ENCODE data around the gene PRG2.

PRG2 gene

GRCh38 chr11:57396744-57397143, 6.3 kb upstream of the PRG2 start:
- Histone ChIP-seq H3K4me1 (ENCODE audit: control insufficient read depth, insufficient read depth, low read length, unreplicated experiment) (no peaks in the 10 kb centered on the region), H3K27ac (ENCODE audit: low read depth, low read length) (no peak overlapping the region), H3K79me2 (ENCODE audit: control insufficient read depth, insufficient read depth, low read length, unreplicated experiment) (no peaks in the 10 kb centered on the region), H3K4me3 (ENCODE audit: low read depth, low read length) (no peak overlapping the region), H2AFZ (ENCODE audit: low read length, unreplicated experiment) (no peak overlapping the region), H3K36me3 (ENCODE audit: insufficient read depth, low read length) (no peaks in the 10 kb centered on the region), H3K27me3 (ENCODE audit: insufficient read depth, low read length) (peaks cover 55% of the 10 kb centered on the region)

- no peak overlapping the region for H3K4me3 ChIP-seq (ENCODE audit: low read depth, low read length)
- no peak overlapping the region for H3K27ac ChIP-seq (ENCODE audit: low read depth, low read length)
- no peaks in the 10 kb centered on the region for H3K36me3 ChIP-seq (ENCODE audit: insufficient read depth, low read length)
- no peaks in the 10 kb centered on the region for H3K79me2 ChIP-seq (ENCODE audit: control insufficient read depth, insufficient read depth, low read length, unreplicated experiment)
- H2AFZ ChIP-seq (ENCODE audit: low read length, unreplicated experiment): no peak overlapping the region
- H3K4me1 ChIP-seq (ENCODE audit: control insufficient read depth, insufficient read depth, low read length, unreplicated experiment): no peaks in the 10 kb centered on the region
- H3K27me3 ChIP-seq (ENCODE audit: insufficient read depth, low read length): peaks cover 55% of the 10 kb centered on the region
Measured at GRCh38 chr11:57395905-57396623, 5.6 kb upstream of the PRG2 start.

- Histone ChIP-seq H3K27ac (ENCODE audit: low read depth, low read length) (no peak overlapping the region), H3K4me3 (ENCODE audit: low read depth, low read length) (no peak overlapping the region), H3K79me2 (ENCODE audit: control insufficient read depth, insufficient read depth, low read length, unreplicated experiment) (no peaks in the 10 kb centered on the region), H2AFZ (ENCODE audit: low read length, unreplicated experiment) (no peak overlapping the region), H3K4me1 (ENCODE audit: control insufficient read depth, insufficient read depth, low read length, unreplicated experiment) (no peaks in the 10 kb centered on the region), H3K27me3 (ENCODE audit: insufficient read depth, low read length) (peaks cover 66% of the 10 kb centered on the region), H3K36me3 (ENCODE audit: insufficient read depth, low read length) (no peaks in the 10 kb centered on the region)
Measured at GRCh38 chr11:57394203-57394965, 3.9 kb upstream of the PRG2 start.

GRCh38 chr11:57392763-57393105, 2.3 kb upstream of the PRG2 start:
- Histone ChIP-seq H3K27me3 (ENCODE audit: insufficient read depth, low read length) (peaks cover 69% of the 10 kb centered on the region), H3K4me3 (ENCODE audit: low read depth, low read length) (no peak overlapping the region), H3K4me1 (ENCODE audit: control insufficient read depth, insufficient read depth, low read length, unreplicated experiment) (no peaks in the 10 kb centered on the region), H3K36me3 (ENCODE audit: insufficient read depth, low read length) (no peaks in the 10 kb centered on the region), H3K79me2 (ENCODE audit: control insufficient read depth, insufficient read depth, low read length, unreplicated experiment) (no peaks in the 10 kb centered on the region), H2AFZ (ENCODE audit: low read length, unreplicated experiment) (no peak overlapping the region), H3K27ac (ENCODE audit: low read depth, low read length) (no peak overlapping the region)

GRCh38 chr11:57392066-57392762, 1.8 kb upstream of the PRG2 start:
- Histone ChIP-seq H3K27ac (ENCODE audit: low read depth, low read length) (no peak overlapping the region), H3K36me3 (ENCODE audit: insufficient read depth, low read length) (no peaks in the 10 kb centered on the region), H3K79me2 (ENCODE audit: control insufficient read depth, insufficient read depth, low read length, unreplicated experiment) (no peaks in the 10 kb centered on the region), H2AFZ (ENCODE audit: low read length, unreplicated experiment) (no peak overlapping the region), H3K4me3 (ENCODE audit: low read depth, low read length) (no peak overlapping the region), H3K4me1 (ENCODE audit: control insufficient read depth, insufficient read depth, low read length, unreplicated experiment) (no peaks in the 10 kb centered on the region), H3K27me3 (ENCODE audit: insufficient read depth, low read length) (peaks cover 68% of the 10 kb centered on the region)

- no peaks in the 10 kb centered on the region for H3K79me2 ChIP-seq (ENCODE audit: control insufficient read depth, insufficient read depth, low read length, unreplicated experiment)
- no peak overlapping the region for H3K27ac ChIP-seq (ENCODE audit: low read depth, low read length)
- no peak overlapping the region for H2AFZ ChIP-seq (ENCODE audit: low read length, unreplicated experiment)
- H3K36me3 ChIP-seq (ENCODE audit: insufficient read depth, low read length): no peaks in the 10 kb centered on the region
- no peaks in the 10 kb centered on the region for H3K4me1 ChIP-seq (ENCODE audit: control insufficient read depth, insufficient read depth, low read length, unreplicated experiment)
- no peak overlapping the region for H3K4me3 ChIP-seq (ENCODE audit: low read depth, low read length)
- peaks cover 72% of the 10 kb centered on the region for H3K27me3 ChIP-seq (ENCODE audit: insufficient read depth, low read length)
Measured at GRCh38 chr11:57391539-57391938, 1.1 kb upstream of the PRG2 start.

GRCh38 chr11:57391111-57391510, 661 bp upstream of the PRG2 start:
- no peaks in the 10 kb centered on the region for H3K4me1 ChIP-seq (ENCODE audit: control insufficient read depth, insufficient read depth, low read length, unreplicated experiment)
- H2AFZ ChIP-seq (ENCODE audit: low read length, unreplicated experiment): no peak overlapping the region

GRCh38 chr11:57387289-57388030, 3.0 kb downstream of the PRG2 start:
- Histone ChIP-seq H3K79me2 (ENCODE audit: control insufficient read depth, insufficient read depth, low read length, unreplicated experiment) (no peaks in the 10 kb centered on the region), H2AFZ (ENCODE audit: low read length, unreplicated experiment) (no peak overlapping the region), H3K4me1 (ENCODE audit: control insufficient read depth, insufficient read depth, low read length, unreplicated experiment) (no peaks in the 10 kb centered on the region), H3K27ac (ENCODE audit: low read depth, low read length) (no peak overlapping the region), H3K4me3 (ENCODE audit: low read depth, low read length) (no peak overlapping the region), H3K27me3 (ENCODE audit: insufficient read depth, low read length) (peaks cover 58% of the 10 kb centered on the region), H3K36me3 (ENCODE audit: insufficient read depth, low read length) (no peaks in the 10 kb centered on the region)

More at GRCh38 chr11:57391111-57391510, 661 bp upstream of the PRG2 start:
- H3K79me2 ChIP-seq (ENCODE audit: control insufficient read depth, insufficient read depth, low read length, unreplicated experiment): no peaks in the 10 kb centered on the region
- no peaks in the 10 kb centered on the region for H3K36me3 ChIP-seq (ENCODE audit: insufficient read depth, low read length)
- no peak overlapping the region for H3K27ac ChIP-seq (ENCODE audit: low read depth, low read length)
- H3K27me3 ChIP-seq (ENCODE audit: insufficient read depth, low read length): peaks cover 72% of the 10 kb centered on the region
- no peak overlapping the region for H3K4me3 ChIP-seq (ENCODE audit: low read depth, low read length)

- no peak overlapping the region for H3K27ac ChIP-seq (ENCODE audit: low read depth, low read length)
Measured at GRCh38 chr11:57386178-57386940, 4.1 kb downstream of the PRG2 start.

GRCh38 chr11:57380975-57381374, 9.5 kb downstream of the PRG2 start, which contains the start of gene PRG3:
PRG3 (minus strand) TSS chr11:57381150; CDS start chr11:57380708, 442 bp downstream.
- Histone ChIP-seq H3K4me3 (ENCODE audit: low read depth, low read length) (no peak within 1 kb of the TSS), H2AFZ (ENCODE audit: low read length, unreplicated experiment) (no peak within 1 kb of the TSS), H3K27ac (ENCODE audit: low read depth, low read length) (no peak within 1 kb of the TSS), H3K4me1 (ENCODE audit: control insufficient read depth, insufficient read depth, low read length, unreplicated experiment) (no peaks in the 10 kb centered on the region), H3K36me3 (ENCODE audit: insufficient read depth, low read length) (no peaks in the 10 kb centered on the region), H3K79me2 (ENCODE audit: control insufficient read depth, insufficient read depth, low read length, unreplicated experiment) (no peaks in the 10 kb centered on the region), H3K27me3 (ENCODE audit: insufficient read depth, low read length) (peaks cover 66% of the 10 kb centered on the region)

More at GRCh38 chr11:57386178-57386940, 4.1 kb downstream of the PRG2 start:
- no peaks in the 10 kb centered on the region for H3K4me1 ChIP-seq (ENCODE audit: control insufficient read depth, insufficient read depth, low read length, unreplicated experiment)
- no peaks in the 10 kb centered on the region for H3K79me2 ChIP-seq (ENCODE audit: control insufficient read depth, insufficient read depth, low read length, unreplicated experiment)
- H3K27me3 ChIP-seq (ENCODE audit: insufficient read depth, low read length): peaks cover 62% of the 10 kb centered on the region
- no peaks in the 10 kb centered on the region for H3K36me3 ChIP-seq (ENCODE audit: insufficient read depth, low read length)
- no peak overlapping the region for H2AFZ ChIP-seq (ENCODE audit: low read length, unreplicated experiment)
- no peak overlapping the region for H3K4me3 ChIP-seq (ENCODE audit: low read depth, low read length)
